Measurements from ENCODE around the gene ZBTB7B.
"Not testable (repeated sequence)": the region's sequence is repeated elsewhere in the genome, so short reads cannot be mapped to it uniquely, and the experiment has no call there.

Gene ZBTB7B

DNA sequence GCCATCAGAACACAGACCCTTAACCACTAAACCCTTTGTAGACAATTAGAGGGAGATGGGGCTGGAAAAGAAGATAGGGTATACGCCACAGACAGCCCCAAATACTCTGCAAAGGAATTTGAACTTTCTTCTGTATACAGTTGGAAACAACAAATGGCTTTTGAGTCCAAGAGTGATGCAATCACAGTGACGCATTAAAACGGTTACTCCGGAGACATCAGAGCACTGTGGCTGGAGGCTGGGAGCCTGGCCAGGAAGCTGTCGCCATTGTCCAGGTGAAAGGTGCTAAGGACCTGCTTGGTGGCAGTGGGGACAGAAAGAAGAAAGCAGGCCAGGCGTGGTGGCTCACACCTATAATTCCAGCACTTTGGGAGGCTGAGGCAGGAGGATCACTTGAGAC is 15.3 kb upstream of the ZBTB7B start:
- peaks cover 8% of the 10 kb centered on the region for H3K4me1 ChIP-seq
- DNase-seq (ENCODE audit: low spot score in 2 of 2) = no peak
- in situ Hi-C loops (cut with MboI; ENCODE audit: low sequenced_read_pairs) = no loop called here
- no peaks in the 10 kb centered on the region for H3K27me3 ChIP-seq (ENCODE audit: low read depth)
- no peaks in the 10 kb centered on the region for H3K9me3 ChIP-seq
- peaks cover 48% of the 10 kb centered on the region for H3K36me3 ChIP-seq (replicated peaks)
- H3K4me3 ChIP-seq = no peak overlapping the region

DNA sequence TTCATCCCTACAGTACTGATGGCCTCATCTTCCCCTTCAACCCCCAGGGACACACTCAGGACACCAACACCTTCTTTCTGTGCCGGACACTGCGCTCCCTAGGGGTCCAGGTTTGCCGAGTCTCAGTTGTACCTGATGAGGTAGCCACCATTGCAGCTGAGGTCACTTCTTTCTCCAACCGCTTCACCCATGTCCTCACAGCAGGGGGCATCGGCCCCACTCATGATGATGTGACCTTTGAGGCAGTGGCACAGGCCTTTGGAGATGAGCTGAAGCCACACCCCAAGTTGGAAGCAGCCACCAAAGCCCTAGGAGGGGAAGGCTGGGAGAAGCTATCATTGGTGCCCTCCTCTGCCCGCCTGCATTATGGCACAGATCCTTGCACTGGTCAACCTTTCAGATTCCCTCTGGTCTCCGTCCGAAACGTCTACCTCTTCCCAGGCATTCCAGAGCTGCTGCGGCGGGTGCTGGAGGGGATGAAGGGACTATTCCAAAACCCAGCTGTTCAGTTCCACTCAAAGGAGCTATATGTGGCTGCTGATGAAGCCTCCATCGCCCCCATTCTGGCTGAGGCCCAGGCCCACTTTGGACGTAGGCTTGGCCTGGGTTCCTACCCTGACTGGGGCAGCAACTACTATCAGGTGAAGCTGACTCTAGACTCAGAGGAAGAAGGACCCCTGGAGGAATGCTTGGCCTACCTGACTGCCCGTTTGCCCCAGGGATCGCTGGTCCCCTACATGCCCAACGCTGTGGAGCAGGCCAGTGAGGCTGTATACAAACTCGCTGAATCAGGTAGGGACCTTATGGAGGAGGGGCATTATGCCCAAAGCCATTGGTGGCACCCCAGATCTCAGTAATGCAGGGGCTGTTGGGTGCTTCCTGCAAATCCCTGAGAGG is 14.3 kb upstream of the ZBTB7B start:
- DNase-seq (ENCODE audit: low spot score in 2 of 2) = no peak
- H3K9me3 ChIP-seq = no peaks in the 10 kb centered on the region
- H3K4me1 ChIP-seq = peaks cover 4% of the 10 kb centered on the region; the same call in 1 of the 2 replicates
- H3K27me3 ChIP-seq (ENCODE audit: low read depth) = no peaks in the 10 kb centered on the region
- in situ Hi-C loops (cut with MboI; ENCODE audit: low sequenced_read_pairs) = no loop called here
- H3K4me3 ChIP-seq = no peak overlapping the region
- peaks cover 54% of the 10 kb centered on the region for H3K36me3 ChIP-seq (replicated peaks)

DNA sequence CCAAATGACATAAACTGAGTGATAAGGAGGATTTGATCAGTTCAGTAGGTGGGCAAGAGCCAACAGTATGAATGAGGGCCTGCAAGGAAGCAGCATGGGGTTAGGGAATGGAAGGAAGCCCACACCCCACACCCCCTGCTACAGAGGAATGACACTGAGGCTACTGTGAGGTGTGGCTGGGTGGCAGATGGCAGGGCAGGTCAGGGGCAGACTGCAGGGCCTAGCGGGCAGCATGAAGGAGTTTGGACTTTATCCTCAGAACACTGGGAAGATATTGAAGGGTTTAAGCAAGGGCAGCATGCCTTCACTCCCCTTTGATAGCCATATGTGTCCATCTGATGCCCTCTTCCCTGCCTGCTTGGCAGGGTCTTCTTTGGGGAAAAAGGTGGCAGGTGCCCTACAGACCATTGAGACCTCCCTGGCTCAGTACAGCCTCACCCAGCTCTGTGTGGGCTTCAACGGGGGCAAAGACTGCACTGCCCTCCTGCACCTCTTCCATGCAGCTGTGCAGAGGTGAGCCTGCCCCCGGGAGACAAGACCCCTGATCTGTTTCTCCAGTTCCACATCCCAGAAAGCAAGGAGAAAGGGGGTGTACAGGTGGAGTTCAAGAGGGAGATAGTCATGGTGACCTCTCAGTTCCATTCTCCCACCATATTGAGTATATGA is 13.3 kb upstream of the ZBTB7B start:
- H3K36me3 ChIP-seq (replicated peaks) = peaks cover 54% of the 10 kb centered on the region
- in situ Hi-C loops (cut with MboI; ENCODE audit: low sequenced_read_pairs) = no loop called here

DNA sequence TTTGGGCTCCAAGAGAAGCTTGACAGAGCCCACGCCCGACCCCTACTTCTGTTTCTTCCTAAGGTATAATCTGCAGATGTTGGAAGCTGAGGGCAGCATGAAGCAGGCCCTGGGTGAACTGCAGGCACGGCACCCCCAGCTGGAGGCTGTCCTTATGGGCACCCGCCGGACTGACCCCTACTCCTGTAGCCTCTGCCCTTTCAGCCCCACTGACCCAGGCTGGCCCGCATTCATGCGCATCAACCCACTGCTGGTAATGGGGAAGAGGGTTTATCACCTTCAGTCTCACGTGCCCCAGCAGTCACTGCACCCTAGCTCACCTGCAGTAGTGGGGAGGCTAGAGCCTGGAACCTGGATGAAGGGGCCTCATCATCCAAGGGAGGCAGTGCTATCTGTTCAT is 12.3 kb upstream of the ZBTB7B start:
- H3K4me1 ChIP-seq = no peaks in the 10 kb centered on the region
- in situ Hi-C loops (cut with MboI; ENCODE audit: low sequenced_read_pairs) = no loop called here
- H3K9me3 ChIP-seq = no peaks in the 10 kb centered on the region

More for the DNA sequence above, 13.3 kb upstream of the ZBTB7B start:
- H3K27me3 ChIP-seq (ENCODE audit: low read depth) = no peaks in the 10 kb centered on the region
- H3K4me3 ChIP-seq = no peak overlapping the region
- peaks cover under 1% of the 10 kb centered on the region; the same call in 1 of the 2 replicates for H3K4me1 ChIP-seq
- H3K9me3 ChIP-seq = no peaks in the 10 kb centered on the region
- no peak for DNase-seq (ENCODE audit: low spot score in 2 of 2)

DNA sequence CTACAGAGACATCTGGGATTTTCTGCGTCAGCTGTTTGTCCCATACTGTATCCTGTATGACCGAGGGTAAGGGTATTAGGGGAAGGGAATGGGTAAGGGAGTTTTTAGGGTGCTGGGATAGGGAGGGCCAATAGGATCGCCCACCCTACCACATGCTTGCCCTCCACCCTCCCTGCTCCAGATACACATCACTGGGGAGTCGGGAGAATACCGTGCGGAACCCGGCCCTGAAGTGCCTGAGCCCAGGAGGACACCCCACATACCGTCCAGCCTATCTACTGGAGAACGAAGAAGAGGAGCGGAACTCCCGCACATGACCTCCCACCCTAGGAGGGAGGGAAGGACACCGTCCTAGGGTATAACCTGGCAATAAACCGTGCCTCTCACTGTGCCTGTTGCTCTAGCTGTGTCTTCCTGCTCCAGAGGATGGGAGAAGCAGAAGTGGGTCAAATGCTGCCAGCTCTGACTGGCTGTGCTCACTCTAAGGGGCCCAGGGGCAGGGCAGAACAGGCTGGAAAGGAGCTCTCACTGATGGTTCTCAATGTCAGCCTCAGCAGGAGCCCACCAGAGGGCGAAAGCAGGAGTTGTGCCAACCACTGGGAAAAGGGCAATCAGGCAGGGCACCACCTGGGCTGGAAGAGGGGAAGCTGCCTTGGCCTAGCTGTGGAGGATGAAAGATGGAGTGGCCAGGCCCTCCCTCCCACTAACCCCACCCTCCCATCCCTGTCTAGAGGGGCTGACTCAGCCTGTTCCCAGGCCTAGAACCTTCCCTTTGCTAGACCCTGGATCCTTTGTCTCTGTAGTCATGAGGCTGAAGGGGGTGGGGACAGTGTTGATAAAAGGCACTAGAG is 9.7 kb upstream of the ZBTB7B start:
- DNase-seq (ENCODE audit: low spot score in 2 of 2) = no peak
- peaks cover 2% of the 10 kb centered on the region; the same call in 1 of the 2 replicates for H3K4me1 ChIP-seq
- in situ Hi-C loops (cut with MboI; ENCODE audit: low sequenced_read_pairs) = no loop called here
- H3K4me3 ChIP-seq = no peak overlapping the region
- H3K36me3 ChIP-seq (replicated peaks) = peaks cover 37% of the 10 kb centered on the region
- no peaks in the 10 kb centered on the region for H3K27me3 ChIP-seq (ENCODE audit: low read depth)
- no peaks in the 10 kb centered on the region for H3K9me3 ChIP-seq

More for the DNA sequence above, 12.3 kb upstream of the ZBTB7B start:
- DNase-seq (ENCODE audit: low spot score in 2 of 2) = no peak
- peaks cover 54% of the 10 kb centered on the region for H3K36me3 ChIP-seq (replicated peaks)
- no peaks in the 10 kb centered on the region for H3K27me3 ChIP-seq (ENCODE audit: low read depth)
- H3K4me3 ChIP-seq = no peak overlapping the region

DNA sequence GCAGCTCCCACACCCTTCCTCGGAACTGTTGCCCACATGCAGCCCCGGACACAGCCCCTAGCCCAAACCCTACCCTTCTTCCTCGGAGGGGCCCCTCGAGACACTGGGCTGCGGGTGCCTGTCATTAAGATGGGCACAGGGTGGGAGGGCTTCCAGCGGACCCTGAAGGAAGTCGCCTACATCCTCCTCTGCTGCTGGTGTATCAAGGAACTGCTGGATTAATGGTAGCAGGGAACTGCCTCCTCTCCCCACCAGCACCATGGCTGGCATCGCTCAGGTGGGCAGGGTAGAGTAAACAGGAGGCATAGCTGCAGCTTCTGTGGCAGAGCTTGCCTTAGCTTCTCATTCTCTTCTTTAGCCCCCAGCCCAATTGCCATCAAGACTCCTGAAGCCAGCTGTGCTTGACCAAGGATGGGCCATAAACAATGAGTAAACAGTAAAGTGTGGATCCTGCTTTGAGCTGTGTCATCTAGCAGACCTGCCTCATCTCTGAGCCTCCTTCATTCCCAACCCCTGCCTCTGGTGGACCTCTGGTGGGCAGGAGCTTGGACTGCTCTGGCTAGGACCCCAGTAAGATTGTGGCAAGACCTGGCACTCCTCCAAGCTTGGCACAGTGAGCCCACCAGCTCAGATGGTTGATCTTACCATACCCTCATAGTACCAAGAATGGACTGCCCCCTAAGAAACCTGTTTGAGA is 8.9 kb upstream of the ZBTB7B start, which contains the start of gene LENEP:
LENEP (plus strand) TSS at position 15 of the 697 bp plus-strand sequence; CDS start at position 37, 22 bp downstream.
- no peak within 1 kb of the TSS for H3K4me3 ChIP-seq
- in situ Hi-C loops (cut with MboI; ENCODE audit: low sequenced_read_pairs) = no loop called here
- no peaks in the 10 kb centered on the region for H3K27me3 ChIP-seq (ENCODE audit: low read depth)
- H3K9me3 ChIP-seq = no peaks in the 10 kb centered on the region
- peaks cover 29% of the 10 kb centered on the region for H3K36me3 ChIP-seq (replicated peaks)
- DNase-seq (ENCODE audit: low spot score in 2 of 2) = no peak
- H3K4me1 ChIP-seq = peaks cover 3% of the 10 kb centered on the region

DNA sequence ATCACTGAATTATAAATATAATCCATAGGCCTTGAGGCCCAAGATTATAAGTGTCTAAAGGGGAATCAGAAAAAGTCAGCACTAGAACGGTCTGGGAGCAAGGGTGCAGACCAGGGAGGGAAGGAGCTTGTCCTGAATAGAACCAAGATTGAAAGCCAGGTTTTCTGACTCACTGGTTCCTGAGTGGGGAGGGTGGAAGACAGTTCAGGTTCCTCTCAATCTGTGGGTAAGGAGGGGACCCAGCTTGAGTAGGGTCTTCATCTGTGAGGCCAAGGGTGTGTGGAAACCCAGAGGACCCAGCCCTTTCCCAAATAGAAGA is 8.4 kb upstream of the ZBTB7B start:
- Histone ChIP-seq H3K36me3 (replicated peaks) (peaks cover 24% of the 10 kb centered on the region), H3K4me3 (no peak overlapping the region), H3K27me3 (ENCODE audit: low read depth) (no peaks in the 10 kb centered on the region), H3K4me1 (peaks cover 8% of the 10 kb centered on the region), H3K9me3 (no peaks in the 10 kb centered on the region)
- DNase-seq (ENCODE audit: low spot score in 2 of 2) = no peak
- in situ Hi-C loops (cut with MboI; ENCODE audit: low sequenced_read_pairs) = no loop called here

DNA sequence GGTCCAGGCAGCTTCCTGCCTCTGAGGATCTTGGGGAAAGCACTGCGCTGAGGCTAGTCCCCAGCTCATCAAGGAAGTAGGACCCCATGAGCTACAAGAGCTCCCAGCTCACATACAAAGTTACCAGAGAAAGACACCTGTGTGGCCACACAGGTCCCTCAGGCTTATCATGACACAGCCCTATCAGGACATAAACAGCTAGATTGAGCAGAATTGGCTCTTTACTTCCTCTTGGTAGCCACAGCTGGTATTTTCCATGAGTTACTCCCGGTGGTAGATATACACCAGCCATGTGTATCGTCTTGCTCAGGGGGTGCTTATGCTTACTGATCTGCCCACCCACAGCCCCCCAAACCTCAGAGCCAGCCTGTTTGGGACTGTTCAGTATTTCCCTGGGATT is 8.0 kb upstream of the ZBTB7B start:
- Histone ChIP-seq H3K27me3 (ENCODE audit: low read depth) (no peaks in the 10 kb centered on the region), H3K4me1 (peaks cover 9% of the 10 kb centered on the region), H3K36me3 (replicated peaks) (peaks cover 20% of the 10 kb centered on the region), H3K4me3 (no peak overlapping the region), H3K9me3 (no peaks in the 10 kb centered on the region)
- in situ Hi-C loops (cut with MboI; ENCODE audit: low sequenced_read_pairs) = no loop called here
- no peak for DNase-seq (ENCODE audit: low spot score in 2 of 2)

DNA sequence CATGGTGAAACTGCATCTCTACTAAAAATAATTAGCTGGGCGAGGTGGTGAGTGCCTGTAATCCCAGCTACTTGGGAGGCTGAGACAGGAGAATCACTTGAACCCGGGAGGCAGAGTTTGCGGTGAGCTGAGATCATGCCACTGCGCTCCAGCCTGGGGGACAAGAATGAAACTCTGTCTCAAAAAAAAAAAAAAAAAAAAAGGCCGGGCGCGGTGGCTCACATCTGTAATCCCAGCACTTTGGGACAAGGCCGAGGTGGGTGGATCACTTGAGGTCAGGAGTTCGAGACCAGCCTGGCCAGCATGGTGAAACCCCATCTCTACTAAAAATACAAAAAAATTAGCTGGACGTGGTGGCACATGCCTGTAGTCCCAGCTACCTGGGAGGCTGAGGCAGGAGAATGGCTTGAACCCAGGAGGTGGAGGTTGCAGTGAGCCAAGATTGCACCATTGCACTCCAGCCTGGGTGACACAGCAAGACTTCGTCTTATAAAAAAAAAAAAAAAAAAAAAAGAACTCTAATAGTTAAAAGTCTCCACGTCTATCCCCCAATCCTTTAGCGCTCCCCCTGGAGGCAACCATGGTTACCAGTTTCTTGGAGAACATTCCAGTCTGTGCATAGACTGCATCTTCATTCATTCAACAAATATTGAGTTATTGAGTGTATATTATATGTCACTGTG is 7.2 kb upstream of the ZBTB7B start:
- not testable (repeated sequence) for H3K9me3 ChIP-seq; H3K4me3 ChIP-seq; H3K27me3 ChIP-seq (ENCODE audit: low read depth)
- H3K36me3 ChIP-seq (replicated peaks) = peaks cover 12% of the 10 kb centered on the region
- in situ Hi-C loops (cut with MboI; ENCODE audit: low sequenced_read_pairs) = loop anchor here (5.0 kb wide), 1 partner anchor 67 kb away; the partner anchor contains the start of gene EFNA4
- H3K4me1 ChIP-seq = peaks cover 15% of the 10 kb centered on the region
- DNase-seq (ENCODE audit: low spot score in 2 of 2) = peak; percentile 56 to 83

DNA sequence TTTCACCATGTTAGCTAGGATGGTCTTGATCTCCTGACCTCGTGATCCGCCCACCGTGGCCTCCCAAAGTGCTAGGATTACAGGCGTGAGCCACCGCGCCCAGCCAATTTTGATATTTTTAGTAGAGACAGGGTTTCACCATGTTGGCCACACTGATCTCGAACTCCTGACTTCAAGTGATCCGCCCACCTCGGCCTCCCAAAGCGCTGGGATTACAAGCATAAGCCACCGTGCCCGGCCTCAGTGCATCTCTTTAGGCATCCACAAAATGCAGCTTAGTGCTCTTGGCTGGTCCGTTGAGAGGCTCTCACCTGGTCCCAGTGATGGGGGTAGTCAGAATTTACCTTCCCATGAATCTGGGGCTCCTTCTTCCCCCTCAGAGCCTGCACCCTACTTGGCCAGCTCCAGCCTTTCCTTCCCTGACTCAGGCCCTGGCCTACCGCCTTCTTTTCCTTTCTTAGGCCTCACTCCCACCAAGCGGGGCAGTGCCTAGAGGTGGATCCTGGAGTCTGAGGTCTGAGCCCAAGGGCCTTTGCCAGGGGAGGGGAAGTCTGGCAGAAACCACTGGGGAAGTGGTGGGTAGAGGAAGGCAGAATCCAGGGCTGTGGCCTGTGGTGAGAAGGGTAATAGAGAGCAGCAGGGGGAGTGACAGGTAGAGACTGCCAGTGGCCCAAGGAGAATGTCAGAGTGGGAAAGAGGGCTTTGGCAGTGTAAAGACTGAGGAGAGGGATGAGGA is 5.5 kb upstream of the ZBTB7B start:
- Histone ChIP-seq H3K9me3 (no peaks in the 10 kb centered on the region), H3K4me3 (no peak overlapping the region), H3K4me1 (peaks cover 17% of the 10 kb centered on the region), H3K27me3 (ENCODE audit: low read depth) (no peaks in the 10 kb centered on the region), H3K36me3 (replicated peaks) (peaks cover 8% of the 10 kb centered on the region; the same call in 1 of the 2 replicates)
- in situ Hi-C loops (cut with MboI; ENCODE audit: low sequenced_read_pairs) = loop anchor here (5.0 kb wide), 1 partner anchor 65 kb away; the partner anchor contains the start of gene EFNA4
- DNase-seq (ENCODE audit: low spot score in 2 of 2) = no peak

DNA sequence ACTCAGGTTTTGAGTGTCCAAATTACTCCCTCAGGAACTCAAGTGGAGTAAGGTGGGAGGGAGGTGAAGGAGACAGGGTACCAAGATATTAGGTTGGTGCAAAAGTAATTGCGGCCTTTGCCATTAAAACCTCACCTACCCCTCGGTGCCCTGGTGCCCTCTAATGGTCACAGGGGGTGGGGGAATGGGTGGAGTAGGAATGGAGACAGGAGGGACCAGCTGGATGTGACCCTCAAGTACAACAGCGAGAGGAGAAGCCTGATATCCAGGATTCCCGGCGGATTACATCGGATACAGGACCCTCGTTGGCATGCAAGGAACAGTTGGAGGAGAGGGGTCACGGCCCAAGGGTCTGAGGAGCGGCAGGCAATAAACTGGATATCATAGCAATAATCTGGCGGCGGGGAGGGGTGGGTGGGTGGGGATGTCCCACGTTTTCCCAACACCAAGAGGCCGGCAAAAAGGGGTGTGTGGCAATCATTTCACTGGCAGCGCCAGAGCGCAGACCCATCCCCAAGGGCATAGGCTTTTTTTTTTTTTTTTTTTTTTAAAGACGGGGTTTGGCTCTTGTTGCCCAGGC is 4.3 kb upstream of the ZBTB7B start:
- Histone ChIP-seq H3K27me3 (ENCODE audit: low read depth) (no peaks in the 10 kb centered on the region), H3K36me3 (replicated peaks) (no peaks in the 10 kb centered on the region), H3K4me3 (no peak overlapping the region), H3K9me3 (no peaks in the 10 kb centered on the region), H3K4me1 (peaks cover 17% of the 10 kb centered on the region)
- in situ Hi-C loops (cut with MboI; ENCODE audit: low sequenced_read_pairs) = loop anchor here (5.0 kb wide), 1 partner anchor 64 kb away; the partner anchor contains the start of gene EFNA4
- DNase-seq (ENCODE audit: low spot score in 2 of 2) = no peak
